ENCODE measurements around the gene NCK2. TPM values are rescaled to one million over a fixed set of nuclear protein-coding genes. Genes with fewer than 3 reads are reported as not detected.

The NCK2 gene
- total and polyA plus RNA-seq, 9 of the 15 experiments (the other 6 are each of a cell fraction or from before 2014, with no cell fraction given) = 0.90 to 27.9 (median 15.9) TPM

DNA sequence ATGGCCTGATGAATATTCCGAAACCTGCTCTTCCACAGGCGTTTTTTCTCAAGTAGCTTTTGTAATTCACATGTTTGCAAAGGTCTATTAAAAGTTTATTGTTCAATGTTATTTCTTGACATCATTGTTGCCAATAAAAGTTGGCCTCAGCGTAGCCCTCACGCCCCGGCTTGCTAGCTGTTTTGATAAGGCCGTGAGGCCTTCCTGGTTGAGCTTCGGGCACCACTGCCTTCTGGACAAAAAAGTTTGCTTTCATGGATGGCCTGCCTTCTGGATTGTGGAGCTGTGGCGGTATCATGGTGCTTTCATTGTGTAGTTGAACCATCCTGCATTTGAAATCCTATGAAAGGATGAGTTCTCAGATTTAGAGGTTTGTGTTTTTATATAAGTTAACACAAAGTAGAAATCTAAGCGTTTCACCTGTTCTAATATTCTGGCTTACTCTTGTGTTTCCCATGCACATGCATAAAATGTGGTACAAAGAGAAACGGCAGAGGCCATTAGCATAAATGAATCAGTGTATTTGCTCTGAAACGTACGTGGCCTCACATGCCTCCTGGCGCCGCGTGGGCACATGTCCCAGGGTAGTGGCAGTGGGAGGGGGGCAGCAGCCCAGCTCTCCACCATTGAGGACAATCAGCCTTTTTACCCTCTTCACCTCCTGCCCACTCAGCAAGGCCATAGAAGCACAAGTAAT, 134.5 kb downstream of the NCK2 start (continued):
- TF ChIP-seq, protein P1, sequence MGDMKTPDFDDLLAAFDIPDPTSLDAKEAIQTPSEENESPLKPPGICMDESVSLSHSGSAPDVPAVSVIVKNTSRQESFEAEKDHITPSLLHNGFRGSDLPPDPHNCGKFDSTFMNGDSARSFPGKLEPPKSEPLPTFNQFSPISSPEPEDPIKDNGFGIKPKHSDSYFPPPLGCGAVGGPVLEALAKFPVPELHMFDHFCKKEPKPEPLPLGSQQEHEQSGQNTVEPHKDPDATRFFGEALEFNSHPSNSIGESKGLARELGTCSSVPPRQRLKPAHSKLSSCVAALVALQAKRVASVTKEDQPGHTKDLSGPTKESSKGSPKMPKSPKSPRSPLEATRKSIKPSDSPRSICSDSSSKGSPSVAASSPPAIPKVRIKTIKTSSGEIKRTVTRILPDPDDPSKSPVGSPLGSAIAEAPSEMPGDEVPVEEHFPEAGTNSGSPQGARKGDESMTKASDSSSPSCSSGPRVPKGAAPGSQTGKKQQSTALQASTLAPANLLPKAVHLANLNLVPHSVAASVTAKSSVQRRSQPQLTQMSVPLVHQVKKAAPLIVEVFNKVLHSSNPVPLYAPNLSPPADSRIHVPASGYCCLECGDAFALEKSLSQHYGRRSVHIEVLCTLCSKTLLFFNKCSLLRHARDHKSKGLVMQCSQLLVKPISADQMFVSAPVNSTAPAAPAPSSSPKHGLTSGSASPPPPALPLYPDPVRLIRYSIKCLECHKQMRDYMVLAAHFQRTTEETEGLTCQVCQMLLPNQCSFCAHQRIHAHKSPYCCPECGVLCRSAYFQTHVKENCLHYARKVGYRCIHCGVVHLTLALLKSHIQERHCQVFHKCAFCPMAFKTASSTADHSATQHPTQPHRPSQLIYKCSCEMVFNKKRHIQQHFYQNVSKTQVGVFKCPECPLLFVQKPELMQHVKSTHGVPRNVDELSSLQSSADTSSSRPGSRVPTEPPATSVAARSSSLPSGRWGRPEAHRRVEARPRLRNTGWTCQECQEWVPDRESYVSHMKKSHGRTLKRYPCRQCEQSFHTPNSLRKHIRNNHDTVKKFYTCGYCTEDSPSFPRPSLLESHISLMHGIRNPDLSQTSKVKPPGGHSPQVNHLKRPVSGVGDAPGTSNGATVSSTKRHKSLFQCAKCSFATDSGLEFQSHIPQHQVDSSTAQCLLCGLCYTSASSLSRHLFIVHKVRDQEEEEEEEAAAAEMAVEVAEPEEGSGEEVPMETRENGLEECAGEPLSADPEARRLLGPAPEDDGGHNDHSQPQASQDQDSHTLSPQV (IDR thresholded peaks at IDR 0.05) = no peak

DNA sequence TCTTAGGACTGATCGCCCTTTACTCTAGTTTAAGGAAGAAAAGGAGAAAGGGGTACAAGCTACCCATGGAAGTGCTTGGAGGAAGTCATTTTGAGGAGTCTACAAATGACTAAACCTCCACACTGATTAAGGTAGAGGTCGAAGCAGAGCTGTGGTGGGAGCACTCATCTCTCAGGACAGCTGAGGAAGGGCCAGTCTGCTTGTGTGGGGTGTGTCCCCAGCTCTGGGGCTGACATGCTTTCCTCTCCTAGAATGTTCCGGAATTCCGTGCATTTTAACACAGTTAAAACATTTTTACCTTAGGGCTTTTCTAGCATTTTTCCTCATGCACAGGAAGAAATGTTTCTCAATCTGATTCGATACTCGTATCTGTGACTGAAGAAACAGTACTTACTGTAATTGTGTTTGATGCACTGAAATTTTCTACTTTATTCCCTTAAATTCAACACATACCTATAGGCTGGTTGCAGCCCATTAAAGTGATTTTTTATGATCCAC, 135.1 kb downstream of the NCK2 start:
- intact Hi-C loops (cut with micrococcal nuclease) = no loop called here

More for the DNA sequence above, 135.1 kb downstream of the NCK2 start:
- H3K79me2 ChIP-seq (ENCODE audit: control insufficient read depth, insufficient read depth, low read length) = no peaks in the 10 kb centered on the region
- no peaks in the 10 kb centered on the region for H3K9me1 ChIP-seq (ENCODE audit: control insufficient read depth, insufficient read depth, low read length)
- no TSS peak for BruUV-seq (replicated peaks)
- CTCF ChIA-PET (ENCODE audit: low intra/inter-chr PET ratio) = no interaction called here
- TF ChIP-seq CTBP1 (IDR thresholded peaks at IDR 0.05; ENCODE audit: borderline replicate concordance) (no peak), JUN (IDR thresholded peaks at IDR 0.05; ENCODE audit: borderline replicate concordance, low read depth, low read length) (no peak), JUN (CRISPR knock-in tag; IDR thresholded peaks at IDR 0.05; ENCODE audit: borderline replicate concordance) (no peak)
- TF ChIP-seq, protein P2, sequence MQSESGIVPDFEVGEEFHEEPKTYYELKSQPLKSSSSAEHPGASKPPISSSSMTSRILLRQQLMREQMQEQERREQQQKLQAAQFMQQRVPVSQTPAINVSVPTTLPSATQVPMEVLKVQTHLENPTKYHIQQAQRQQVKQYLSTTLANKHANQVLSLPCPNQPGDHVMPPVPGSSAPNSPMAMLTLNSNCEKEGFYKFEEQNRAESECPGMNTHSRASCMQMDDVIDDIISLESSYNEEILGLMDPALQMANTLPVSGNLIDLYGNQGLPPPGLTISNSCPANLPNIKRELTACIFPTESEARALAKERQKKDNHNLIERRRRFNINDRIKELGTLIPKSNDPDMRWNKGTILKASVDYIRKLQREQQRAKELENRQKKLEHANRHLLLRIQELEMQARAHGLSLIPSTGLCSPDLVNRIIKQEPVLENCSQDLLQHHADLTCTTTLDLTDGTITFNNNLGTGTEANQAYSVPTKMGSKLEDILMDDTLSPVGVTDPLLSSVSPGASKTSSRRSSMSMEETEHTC (IDR thresholded peaks at IDR 0.05) = no peak
- no peak overlapping the region for H3K4me3 ChIP-seq
- no peak for DNase-seq (ENCODE audit: extremely low read depth in 1 of 4, low spot score in 3 of 4)
- 84% methylated on average over 6 of the region's 6 CpGs for WGBS (ENCODE audit: insufficient coverage, low coverage, missing lambda C conversion rate)
- in situ Hi-C loops (cut with MboI) = no loop called here
- H3K27me3 ChIP-seq (ENCODE audit: control insufficient read depth in 2 of 2, insufficient read depth in 2 of 2, low read length in 2 of 2) = no peaks in the 10 kb centered on the region
- no peaks in the 10 kb centered on the region for H3K9me3 ChIP-seq (replicated peaks; ENCODE audit: control insufficient read depth, insufficient read depth, low read depth, low read length)
- H2AFZ ChIP-seq (ENCODE audit: low read depth, low read length) = no peak overlapping the region
- no peak overlapping the region for H3K27ac ChIP-seq (ENCODE audit: extremely low read depth, low read depth, low read length)
- peaks cover 0 to 8% of the 10 kb centered on the region in 2 experiments; a peak in 1 of 5 replicates for H3K4me1 ChIP-seq (replicated peaks in 1 of 2; ENCODE audit: control insufficient read depth in 2 of 2, insufficient read depth in 2 of 2, low read length in 2 of 2)
- ATAC-seq = no peak
- no peak overlapping the region for H3K9ac ChIP-seq (ENCODE audit: insufficient read depth in 1 of 2, low read depth in 2 of 2, low read length in 2 of 2)
- POLR2A ChIA-PET = no interaction called here
- no peaks in the 10 kb centered on the region for H4K20me1 ChIP-seq (replicated peaks; ENCODE audit: control insufficient read depth, insufficient read depth, low read length)
- H3K4me2 ChIP-seq (ENCODE audit: insufficient read depth, low read length) = no peak overlapping the region
- no peak for FAIRE-seq
- H3K36me3 ChIP-seq (ENCODE audit: control insufficient read depth, insufficient read depth, low read length) = peaks cover 5% of the 10 kb centered on the region; the same call in 2 of the 3 replicates

All from K562 (cell line).